Inferior parietal cortex (tissue), 1 donor: ENCODE results near the gene MYO9B.

Source experiments
- DNase-seq: peaks from one replicate; pipeline ENCODE4 v3.0.0-alpha.2; 2016; ENCODE audit errors: extremely low spot score

Gene MYO9B

DNA sequence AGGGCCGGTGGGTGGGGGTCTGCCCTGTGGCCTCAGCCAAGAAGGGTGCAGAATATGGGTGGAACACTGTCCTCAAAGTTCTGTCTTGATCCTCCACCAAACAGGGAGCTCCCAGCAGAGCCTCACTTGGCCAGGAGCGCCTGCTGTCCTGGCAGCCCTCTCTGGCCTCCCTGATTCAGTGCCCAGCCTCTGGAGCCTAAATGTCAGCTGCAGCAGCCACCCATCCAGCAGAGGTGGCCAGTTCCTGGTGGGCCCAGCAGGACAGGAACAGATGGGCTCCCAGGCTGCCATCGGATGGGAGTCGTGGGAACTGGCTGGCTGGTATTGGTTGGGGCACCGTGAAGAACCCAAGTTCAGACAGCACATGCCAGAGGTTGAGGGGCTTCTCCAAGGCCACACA, 137.8 kb downstream of the MYO9B start:
- no peak for DNase-seq

DNA sequence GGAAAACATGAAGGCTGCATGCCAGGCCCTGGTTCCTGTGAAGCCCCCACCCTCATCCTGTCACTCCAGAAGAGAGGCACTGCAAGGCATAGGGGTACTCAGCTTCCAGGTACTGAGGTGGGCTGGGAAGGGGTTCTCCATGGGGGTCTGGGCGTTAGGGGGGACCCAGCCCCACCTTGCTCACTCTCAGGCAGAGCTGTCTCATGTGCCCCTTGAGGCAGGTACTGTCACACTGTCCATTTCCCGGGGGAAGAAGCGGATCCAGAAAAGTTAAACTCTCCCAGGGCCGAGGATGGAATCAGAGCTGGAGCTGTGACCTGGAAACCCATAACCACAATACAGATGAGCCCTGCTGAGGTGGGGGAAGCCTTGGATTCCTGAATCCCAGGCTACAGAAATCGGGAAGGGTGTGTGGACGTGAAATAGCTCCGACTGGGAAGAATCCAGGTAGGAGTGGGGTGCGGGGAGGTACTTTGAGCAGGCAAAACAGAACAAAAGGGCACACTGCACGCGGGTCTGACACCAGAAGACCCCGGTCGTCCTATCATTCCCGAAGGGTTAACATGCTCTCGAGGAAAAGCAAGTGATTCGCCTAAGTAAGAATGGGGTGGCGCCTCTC, 139.0 kb downstream of the MYO9B start:
- peak; percentile 2 for DNase-seq

DNA sequence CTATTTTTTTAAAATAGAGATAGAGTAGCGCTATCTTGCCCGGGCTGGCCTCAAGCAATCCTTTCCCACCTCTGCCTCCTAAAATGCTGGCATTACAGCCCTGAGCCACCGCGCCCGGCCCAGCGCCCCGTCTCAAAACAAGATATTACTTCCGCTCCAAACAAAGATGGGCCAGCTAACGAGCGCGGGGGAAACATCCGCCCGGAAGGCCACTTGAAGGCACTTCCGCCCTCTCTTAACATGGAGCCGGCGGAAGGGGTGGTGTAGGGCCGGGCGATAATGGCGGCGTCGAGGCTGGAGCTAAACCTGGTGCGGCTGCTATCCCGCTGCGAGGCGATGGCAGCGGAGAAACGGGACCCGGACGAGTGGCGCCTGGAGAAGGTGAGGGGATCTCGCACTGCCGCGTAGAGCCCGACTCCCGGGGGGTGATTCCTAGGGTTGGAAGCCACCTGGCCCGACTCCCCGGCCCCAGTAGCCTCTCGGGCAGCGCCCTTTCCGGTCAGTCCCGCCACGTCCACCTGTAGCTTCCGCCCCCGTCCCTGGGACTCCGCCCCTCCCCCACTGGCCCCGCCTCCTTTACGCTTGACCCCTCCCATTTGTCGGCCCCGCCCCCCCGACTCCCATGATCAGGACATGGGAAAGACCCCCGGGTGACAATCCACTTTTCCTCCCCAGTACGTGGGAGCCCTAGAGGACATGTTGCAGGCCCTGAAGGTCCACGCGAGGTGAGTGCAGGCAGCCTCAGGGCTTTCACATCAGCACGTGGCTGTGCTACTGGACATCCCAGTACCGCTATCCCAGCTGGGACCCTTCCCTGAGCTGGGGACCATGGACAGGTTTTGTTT, 139.8 kb downstream of the MYO9B start, which contains the start of gene USE1:
USE1 (plus strand) TSS at position 231 of the 845 bp plus-strand sequence; CDS start at position 280, 49 bp downstream.
- peak; percentile 96 for DNase-seq

DNA sequence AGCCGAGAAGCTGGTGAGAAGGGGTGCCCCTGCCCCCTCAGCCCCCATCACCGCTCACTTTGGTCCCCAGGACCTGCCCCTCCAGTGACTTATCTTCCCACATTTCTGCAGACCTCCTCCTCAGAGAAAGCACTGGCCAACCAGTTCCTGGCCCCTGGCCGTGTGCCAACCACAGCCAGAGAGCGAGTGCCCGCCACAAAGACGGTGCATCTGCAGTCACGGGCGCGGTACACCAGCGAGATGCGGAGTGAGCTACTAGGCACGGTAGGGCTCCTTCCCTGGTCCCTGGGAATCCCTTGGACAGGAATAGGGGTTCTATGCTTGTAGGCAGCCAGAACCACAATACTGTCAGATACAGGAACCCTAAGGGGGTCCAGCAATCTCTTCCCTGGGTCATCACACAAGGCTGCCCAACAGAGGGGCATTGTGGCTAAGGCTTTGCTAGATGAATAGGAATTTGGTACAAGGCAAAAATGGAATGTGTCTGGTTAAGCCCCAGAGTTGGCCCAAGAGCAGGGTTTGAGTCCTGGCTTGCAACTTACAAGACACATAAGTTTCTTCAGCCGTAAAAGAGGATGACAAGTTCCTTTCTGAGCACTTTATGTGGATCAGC, 140.6 kb downstream of the MYO9B start:
- DNase-seq, result no peak

DNA sequence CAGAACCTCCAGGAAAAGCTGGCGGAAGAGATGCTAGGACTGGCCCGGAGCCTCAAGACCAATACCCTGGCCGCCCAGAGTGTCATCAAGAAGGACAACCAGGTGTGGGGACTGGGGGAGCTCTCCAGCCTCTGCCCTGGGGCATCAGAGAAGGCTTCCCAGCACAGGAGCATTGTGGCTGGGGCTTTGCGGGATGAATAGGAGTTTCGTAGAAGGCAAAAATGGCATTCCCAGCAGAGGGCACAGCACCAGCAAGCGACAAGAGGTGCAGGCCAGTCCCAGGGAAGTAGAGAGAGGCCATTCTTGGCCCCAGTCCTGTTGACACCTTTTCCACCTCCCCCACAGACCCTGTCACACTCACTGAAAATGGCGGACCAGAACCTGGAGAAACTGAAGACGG, 143.7 kb downstream of the MYO9B start:
- no peak for DNase-seq

GRCh38 chr19:17220207-17220758, 144.7 kb downstream of the MYO9B start:
- peak; percentile 20 for DNase-seq

- no peak for DNase-seq
These were observed 149.5 kb downstream of the MYO9B start for GRCh38 chr19:17225053-17225452.

GRCh38 chr19:17226002-17226933, 150.7 kb downstream of the MYO9B start, which contains the start of gene OCEL1:
OCEL1 (plus strand) TSS chr19:17226226; CDS start chr19:17226248, 22 bp downstream.
- peak; percentile 98 for DNase-seq

DNA sequence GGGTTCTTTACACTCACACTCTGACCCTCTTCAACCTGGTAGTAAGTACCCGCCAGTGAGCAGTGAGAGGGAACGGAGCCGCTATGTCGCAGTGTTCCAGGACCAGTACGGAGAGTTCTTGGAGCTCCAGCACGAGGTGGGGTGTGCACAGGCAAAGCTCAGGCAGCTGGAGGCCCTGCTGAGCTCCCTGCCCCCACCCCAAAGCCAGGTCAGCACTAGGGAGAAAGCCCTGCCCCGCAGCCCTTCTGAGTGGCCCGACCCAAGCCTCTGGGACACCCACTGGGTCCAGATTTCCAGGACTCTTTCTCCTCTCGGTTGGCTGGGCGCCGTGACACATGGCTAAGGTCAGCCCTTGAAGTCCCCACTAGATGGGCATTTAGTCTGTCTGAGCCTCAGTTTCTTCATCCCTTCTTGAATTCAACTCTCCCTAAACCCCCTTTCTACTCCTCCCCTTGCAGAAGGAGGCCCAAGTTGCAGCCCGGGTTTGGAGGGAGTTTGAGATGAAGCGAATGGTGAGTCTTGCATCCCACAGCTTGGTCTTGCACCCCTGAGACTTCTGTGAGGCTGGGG, 152.3 kb downstream of the MYO9B start:
- no peak for DNase-seq

DNA sequence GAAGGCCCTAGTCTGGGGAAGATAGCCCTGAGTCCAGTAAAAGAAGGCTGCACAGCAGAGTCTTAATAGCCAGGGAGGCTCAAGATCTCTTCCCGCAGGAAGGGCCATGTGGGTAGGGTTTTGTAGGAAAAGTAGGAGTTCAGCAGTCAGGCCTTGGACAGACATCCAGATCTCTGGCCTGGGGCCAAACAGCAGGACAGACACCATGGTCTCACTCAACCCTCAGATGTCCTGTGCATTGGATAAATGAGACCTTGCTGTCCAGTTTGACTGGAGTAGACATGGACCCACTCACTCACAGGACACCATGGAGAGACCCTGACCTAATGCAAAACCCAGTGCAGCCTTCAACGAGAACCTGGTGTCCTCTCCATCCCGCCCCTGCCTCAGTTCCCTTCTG, 154.3 kb downstream of the MYO9B start:
- no peak for DNase-seq

- no peak for DNase-seq
These were observed 156.7 kb downstream of the MYO9B start for GRCh38 chr19:17232258-17232657.

DNA sequence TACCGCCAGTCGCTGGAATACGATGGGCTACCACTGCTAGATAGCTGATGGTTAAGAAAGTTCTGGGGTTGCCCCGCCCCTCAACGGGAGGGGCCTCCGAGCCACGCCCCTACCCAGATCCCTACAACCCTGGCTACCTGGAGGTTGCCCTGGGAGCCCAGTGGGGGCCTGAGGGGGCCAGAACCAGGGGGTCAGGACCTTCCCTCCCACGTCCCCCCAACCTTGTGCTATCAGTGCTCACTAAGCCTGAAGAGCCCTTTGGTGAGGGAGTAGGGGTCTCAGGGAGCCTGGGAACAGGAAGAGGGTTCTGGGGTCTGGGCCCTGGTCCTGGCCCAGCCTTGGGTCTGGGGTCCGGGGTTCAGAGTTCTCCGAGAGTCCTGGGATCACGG, 159.3 kb downstream of the MYO9B start:
- no peak for DNase-seq

DNA sequence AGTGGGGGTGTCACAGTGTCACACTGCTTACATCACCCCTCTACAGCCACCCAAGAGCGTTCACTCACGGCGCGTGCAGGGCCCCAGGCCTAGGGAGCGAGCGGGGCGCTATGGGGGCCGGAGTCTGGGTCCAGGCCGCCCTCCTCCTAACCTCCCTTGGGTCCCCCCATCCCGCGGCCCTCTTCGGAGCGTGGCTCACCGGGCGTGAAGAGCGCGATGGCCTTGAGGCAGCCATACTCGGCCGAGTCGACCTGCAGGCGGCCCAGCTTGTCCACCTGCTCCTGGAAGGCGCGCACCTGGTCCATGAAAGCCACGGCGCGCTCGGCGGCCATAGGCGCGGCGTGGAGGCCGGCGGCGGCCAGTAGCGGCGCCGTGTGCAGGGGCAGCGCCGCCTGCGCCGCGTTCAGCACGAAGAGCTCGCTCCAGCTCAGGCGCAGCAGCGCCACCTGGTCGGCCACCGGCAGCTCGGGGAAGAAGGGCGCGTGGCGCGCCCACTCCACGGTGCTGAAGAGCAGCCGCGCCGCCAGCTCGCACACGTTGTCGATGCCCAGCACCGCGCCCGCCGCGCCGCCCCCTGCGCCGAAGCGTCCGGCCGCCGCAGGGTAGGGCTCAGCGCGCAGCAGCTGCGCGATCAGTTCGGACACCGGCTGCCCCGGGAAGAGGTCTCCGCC, 159.9 kb downstream of the MYO9B start:
- DNase-seq, result peak; percentile 56

DNA sequence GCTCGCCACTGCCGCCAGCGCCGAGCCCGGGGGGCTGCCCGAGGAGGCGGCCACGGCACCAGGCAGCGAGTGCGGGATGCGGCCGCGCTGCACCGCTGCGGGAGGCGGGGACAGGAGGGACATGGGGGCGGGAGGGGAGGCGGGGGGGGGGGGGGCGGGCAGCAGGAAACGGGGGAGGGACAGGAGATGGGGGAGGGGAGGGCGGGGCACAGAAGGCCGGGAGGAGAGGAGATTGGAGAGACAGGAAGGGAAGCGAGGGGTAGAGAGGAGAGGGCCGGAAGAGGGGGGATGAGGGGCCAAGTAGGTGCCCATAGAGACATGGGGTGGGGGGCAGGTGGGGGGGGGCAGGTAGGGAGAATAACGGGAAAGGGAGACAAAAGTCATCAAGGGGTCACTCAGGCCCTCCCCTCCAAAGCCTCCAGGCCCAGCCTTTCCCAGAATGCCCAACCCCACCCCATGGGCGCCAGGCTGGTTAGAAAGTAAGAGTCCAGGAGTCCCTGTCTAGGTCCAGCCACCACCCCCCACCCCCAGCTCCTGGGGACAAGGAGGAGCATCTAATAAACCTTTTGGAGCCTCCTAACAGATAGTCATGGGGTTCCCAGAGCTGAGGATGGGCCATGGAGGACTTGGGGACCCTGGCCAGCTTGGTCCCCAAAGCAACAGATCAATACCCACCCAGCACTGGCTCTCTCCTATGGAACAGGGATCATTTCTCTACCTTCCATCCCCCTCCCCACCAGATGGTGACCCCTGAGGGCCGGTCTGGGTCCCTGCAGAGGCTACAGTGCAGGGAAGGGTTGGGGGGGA, 160.6 kb downstream of the MYO9B start:
- DNase-seq, result no peak

GRCh38 chr19:17236811-17237543, 161.4 kb downstream of the MYO9B start:
- DNase-seq, result no peak

DNA sequence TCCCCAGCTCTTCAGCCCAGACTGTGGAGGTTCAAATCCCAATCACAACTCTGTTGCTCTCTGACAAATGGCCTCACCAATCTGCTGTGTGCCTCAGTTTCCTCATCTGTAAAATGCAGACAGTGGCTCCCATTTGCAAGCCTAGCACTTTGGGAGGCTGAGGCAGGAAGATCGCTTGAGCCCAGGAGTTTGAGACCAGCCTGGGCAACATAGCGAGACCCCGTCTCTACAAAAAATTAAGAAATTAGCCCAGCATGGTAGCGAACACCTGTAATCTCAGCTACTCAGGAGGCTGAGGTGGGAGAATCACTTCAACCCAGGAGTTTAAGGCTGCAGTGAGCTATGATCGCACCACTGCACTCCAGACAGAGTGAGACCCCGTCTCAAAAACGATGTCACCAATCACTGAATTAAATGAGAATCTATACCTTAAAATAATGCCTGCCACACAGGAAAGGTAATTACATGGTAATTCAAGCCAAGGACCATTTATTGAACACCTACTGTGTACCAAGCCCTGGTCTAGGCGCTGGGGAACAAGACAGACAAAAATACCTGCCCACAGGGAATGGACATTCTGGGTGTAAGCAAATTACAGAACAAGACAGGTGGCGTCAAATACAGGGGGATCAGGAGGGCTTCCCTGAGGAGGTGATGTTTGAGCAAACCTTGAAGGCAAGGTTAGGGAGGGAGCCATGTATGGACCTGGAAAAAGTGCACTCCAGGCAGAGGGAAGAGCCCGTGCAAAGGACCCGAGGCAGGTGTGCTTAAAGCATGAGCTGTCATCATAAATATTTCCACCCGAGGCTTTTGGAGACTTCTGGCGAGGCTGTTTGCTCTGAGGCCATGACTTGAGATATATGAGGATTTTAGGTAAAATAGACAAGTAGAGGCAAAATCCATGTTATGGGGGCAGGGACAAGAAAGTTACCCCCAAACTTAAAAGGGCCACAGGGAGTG, 162.4 kb downstream of the MYO9B start:
- DNase-seq, result no peak

DNA sequence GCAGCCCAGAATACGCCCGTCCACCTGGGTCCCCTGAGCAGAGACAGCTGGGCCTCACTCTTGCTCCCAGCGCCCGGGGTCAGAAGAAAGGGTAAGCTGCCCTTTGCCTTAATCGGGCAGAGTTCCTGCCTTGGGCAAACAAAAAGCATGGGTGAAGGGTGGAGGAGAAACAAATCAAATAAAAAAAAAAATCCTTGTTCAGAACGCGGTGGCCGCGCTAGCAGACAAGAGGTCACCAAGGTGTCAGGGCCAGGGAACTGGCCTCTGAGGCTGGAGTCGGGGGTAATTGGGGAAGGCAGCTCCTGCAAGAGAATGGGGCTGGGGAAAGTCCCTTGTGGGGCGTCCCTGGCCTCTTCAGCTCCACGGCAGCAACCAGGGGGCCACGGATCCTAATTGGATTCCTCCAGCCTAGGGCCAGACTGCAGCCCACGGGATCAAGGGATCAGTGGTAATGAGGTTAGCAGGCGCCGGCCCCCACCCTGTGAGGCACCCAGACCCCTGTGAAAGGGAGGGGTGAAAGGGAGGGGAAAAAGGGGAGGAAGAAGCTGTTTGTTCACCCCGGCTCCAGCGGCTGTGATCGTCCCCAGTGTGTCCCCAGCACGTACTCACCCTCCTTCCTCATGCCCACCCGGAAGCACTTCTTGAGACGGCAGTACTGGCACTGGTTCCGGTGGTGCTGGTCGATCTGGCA, 164.6 kb downstream of the MYO9B start:
- no peak for DNase-seq
